HG03025 (cell line): ENCODE data around the gene CCDC50.

ENCODE experiments used
- ATAC-seq: cut with Tn5 transposase; IDR thresholded peaks from one replicate; pipeline ENCODE4 v1.9.1; 2021; ENCODE audit warnings: mild to moderate bottlenecking, moderate library complexity; ENCODE audit not compliant: unreplicated experiment, low FRiP score

Gene CCDC50

DNA sequence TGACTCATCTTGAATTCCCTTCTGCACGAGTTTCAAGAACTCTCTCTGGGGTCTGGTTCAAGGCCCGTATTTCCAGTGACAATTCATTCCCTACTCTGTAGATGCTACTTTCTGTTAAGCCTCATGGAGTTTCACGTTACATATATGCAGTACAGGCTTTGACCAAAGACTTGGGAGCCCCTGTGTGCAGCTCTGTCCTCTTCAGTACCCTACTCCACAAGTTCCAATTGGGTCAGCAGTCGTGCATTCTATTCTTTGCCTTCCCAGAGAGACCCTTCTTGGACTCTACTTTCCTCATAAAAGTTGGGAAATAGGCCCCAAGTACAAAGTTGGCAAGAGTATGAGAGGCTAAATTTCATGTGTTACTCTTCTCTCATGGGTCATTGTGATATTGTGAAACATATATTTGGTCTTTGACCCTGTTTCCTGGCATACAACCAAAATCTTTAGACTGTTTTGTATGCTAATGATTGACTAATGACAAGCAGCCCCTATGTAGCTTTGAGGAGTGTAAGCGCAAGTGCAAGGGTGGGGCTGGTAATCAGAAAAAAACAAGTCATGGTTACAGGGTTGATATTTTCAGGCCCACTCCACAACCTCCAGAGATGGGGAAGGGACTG, 15.0 kb upstream of the CCDC50 start:
- ATAC-seq, result no peak

DNA sequence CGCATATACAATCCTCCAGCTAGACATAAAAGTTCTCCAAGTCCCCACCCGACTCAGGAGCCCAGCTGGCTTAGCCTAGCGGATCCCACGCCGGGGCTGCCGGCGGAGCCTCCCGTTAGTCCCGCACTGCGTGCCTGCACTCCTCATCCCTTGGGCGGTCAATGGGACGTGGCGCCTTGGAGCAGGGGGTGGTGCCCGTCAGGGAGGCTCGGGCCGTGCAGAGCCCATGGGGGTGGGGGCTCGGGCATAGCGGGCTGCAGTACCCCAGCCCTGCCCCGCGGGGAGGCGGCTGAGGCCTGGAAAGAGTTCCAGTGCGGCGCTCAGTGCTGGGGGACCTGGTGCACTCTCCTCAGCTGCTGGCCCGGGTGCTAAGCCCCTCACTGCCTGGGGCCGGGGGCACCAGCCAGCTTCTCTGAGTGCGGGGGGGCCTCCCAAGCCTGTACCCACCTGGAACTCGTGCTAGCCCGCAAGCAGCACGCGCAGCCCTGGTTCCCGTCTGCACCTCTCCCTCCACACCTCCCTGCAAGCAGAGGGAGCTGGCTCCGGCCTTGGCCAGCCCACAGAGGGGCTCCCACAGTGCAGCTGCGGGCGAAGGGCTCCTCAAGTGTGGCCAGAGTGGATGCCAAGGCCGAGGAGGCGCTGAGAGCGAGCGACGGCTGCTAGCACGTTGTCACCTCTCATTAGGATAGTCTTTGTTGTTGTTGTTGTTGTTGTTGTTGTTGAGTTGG, 12.2 kb upstream of the CCDC50 start:
- ATAC-seq, result no peak

- ATAC-seq, result no peak
These were observed 8.9 kb upstream of the CCDC50 start for GRCh38 chr3:191320316-191320715.

GRCh38 chr3:191321019-191321767, 8.0 kb upstream of the CCDC50 start:
- no peak for ATAC-seq

DNA sequence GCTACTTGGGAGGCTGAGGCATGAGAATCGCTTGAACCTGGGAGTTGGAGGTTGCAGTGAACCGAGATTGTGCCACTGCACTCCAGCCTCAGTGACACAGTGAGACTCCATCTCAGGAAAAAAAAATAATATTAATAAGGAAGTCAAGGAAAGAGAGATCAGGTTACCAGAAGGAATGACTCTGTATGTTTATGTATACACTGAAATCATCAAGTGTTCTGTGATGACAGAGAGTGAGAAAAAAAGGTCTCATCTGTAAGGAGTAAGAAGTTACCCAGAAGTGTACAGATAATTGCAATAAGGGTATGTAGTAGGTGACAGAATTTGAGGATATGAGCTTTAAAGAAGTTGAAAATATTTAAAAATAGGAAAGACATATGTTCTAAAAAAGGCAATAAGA, 4.3 kb upstream of the CCDC50 start:
- no peak for ATAC-seq

DNA sequence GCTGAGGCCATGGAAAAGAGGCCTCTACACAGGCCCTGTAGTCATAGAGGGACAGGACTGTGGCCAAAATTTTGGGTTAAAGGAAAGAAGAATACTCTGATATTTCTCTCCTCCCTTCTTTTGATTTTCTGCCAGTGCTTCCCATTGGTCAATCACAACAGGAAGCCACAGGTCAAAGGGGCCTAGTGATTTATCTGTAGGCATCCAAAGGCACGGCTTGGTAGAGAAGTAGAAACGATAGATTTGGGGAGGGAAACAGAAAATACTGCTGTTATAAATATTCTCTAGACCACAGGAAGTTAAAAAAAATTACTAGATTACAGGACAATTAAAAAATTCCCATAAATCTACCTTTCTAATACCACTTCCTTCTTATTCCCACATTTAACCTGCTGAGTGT, 1.7 kb upstream of the CCDC50 start:
- ATAC-seq, result no peak

- ATAC-seq, result no peak
These were observed 722 bp upstream of the CCDC50 start for GRCh38 chr3:191328383-191328961.

DNA sequence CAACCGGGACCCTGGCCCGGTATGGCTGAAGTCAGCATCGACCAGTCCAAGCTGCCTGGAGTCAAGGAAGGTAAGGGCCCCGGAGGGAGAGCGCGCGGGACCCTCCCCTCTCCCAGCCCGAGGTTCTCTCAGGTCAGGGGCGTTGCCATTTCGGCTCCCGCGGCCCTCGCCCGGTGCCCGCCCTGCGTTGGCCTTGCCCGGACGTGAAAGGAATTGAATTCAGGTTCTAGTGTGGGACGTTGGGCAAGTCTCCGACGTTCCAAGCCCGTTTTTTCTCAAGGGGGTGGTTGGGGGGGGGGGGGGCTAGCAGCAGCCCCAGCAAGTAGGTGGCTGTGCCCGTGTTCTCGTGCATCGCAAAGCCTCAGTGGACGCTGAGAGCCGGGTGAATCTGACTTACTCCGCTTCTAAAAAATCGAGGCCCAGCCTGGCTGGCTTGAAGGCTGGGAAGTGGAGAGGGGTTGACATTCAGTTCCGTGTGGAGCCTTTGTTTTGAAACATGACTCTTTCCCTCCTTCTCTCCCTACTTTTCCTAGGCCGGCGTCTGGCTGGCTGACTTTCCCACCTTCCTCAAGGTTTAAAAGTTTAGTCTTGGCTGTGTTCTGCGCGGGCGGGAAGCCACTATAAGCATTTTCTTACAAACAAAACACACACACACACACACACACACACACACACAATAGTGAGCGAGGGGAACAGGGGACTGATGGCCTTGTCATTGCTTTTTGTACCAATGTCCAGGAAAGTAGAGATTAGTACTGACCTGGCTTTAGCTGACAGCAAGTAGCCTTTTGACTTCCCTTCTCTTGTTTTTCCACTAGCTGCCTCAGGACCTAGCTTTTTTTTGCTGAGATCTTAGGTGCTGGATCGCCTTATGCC, 698 bp downstream of the CCDC50 start, which contains the start of gene UTS2B:
TSS of gene UTS2B (minus strand) at position 873 of the 876 bp plus-strand sequence. CDS start 48,337 bp downstream, outside the sequence.
- ATAC-seq, result peak; percentile 30

- no peak for ATAC-seq
These were observed 1.4 kb downstream of the CCDC50 start for GRCh38 chr3:191330530-191331048.

DNA sequence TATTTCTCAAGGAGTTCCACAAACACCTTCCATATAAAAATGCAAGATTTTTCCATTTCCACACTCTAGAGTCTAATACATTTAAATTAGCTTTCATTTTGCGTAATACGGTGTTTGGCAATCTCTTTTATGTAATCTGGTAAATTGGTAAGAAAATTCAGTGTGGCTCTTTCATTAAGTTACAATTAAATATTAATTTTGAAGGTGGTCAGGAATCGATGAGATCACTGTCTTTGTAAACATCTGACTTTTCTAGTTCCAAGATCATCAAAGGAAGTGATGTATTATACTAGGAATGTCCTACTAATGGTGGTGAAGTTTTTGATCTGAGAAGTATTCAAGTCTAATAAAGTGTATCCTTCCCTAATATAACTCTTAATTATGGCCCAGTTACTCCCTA, 2.2 kb downstream of the CCDC50 start:
- no peak for ATAC-seq

DNA sequence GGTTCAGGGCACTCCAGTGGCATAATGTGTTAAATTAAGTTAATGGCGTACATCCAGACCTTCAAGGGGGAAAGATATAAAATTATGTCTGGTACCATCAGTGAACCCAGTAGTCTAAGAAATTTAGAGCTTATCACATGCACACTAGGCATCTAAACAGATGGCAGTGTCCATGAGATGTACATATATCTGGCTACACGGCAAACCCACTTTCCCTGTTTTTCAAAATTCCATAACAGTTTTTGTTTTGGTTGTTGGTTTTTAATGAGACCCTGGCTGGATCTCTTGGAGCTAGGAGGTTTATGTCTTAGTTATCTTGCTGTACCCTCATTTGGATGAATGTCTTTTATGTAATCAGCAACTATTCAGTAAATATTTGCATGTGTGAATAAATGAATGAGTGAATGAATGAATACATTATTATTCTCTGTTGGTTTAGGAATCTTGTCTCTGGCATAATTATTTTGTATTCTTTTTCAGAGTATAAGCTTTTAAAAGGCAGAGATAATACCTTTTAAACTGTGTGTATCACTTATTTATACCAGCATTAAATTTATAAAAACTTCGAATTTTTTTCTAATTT, 4.2 kb downstream of the CCDC50 start:
- ATAC-seq, result no peak

DNA sequence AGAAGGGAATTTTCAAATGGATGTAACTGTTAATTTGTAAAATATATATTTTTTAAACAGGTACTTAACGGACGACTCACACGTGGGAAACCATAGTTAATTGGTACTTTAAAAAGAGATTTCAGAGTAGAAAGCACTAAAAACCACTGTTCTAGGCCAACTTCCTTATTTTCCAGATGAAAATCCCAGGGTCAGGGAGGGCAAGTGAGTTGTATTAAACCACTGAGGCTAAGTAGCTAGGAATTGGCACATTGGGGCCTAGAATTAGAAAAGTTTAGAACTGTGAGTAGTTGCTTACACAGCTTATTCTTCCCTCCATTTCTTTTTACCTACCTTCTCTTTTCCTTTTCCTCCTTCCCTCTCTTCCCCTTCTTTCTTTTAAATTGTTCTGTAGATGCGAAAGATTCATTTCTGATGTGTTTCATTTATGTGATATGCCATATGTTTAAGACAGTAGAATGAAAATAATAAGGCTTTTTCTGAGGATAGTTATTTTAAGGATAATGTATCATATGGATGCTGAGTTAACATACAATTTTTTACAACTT, 5.2 kb downstream of the CCDC50 start:
- no peak for ATAC-seq

- no peak for ATAC-seq
These were observed 7.6 kb downstream of the CCDC50 start for GRCh38 chr3:191336833-191337232.

GRCh38 chr3:191338177-191338488, 8.9 kb downstream of the CCDC50 start:
- no peak for ATAC-seq

- ATAC-seq, result no peak
These were observed 10.2 kb downstream of the CCDC50 start for GRCh38 chr3:191339316-191339917.

DNA sequence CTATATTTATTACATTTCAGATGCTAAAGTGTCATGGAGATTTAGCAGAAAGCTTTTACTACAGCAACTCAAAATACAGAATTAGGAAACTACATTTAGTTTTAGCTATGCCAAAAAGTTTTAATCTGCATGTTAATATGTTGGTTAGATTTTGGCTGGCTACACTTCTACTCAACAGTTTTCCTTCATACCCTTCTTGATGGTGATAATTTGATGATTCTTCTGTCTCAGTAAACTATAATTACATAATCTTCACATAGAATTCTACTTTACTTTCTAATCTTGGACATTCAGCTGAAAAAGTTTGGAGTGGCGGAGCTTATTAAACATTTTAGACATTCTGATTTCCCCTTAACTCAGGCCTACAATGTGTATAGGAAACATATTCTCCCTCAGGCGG, 11.2 kb downstream of the CCDC50 start:
- ATAC-seq, result no peak

DNA sequence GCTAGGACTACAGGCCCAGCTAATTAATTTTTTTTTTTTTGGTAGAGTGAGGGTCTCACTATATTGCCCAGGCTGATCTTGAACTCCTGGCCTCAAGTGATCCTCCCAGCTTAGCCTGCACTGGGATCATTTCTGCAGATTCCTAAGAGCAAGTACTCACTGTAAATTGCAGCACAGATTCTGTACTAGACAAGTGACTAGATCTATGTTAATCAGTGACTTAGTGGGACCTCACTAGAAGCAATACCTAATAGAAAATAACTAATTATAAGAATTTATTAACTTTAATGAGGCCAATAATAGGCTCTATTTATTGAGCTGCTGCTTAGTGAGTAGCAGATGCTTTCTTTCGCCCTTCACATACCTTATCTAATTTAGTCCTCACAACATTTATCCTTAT, 11.8 kb downstream of the CCDC50 start:
- no peak for ATAC-seq

DNA sequence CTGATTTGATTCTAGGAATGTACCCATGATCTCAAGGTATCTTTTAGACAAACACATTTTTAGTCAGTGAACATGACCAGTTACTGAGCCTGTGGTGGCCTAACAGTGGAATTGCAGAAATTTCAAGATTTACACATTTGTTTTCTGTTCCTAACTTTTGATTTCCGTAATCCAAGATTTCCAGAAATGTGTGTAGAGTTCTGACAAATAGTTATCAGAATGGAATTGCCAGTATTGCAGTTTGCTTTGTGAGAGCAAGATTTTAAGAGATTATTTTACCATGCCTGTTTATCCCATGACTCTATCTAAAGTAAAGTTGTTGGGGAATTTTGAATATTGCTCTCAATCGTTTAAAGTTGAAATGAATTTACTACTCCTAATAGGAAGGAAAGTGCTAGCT, 12.8 kb downstream of the CCDC50 start:
- ATAC-seq, result no peak

DNA sequence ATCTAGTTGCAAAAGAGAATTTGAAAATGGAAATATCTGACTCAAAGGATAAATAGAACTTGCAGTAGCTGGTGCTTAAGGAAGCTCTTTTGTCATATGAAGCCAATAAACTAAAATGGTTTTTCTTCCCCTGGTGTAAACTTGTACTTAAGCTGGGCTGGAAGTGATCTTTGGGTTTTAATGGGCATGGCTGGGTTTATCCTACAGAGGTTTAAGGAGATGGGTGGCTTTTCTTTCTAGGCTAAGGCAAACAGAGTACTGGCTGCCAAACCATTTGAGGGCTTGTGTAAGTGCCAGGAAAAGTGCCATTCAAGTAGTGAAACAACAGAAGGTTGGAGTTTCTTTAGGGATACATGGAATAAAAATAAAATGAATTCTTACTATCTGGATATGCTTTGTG, 13.2 kb downstream of the CCDC50 start:
- no peak for ATAC-seq
